HUDEP-2 (cell line): ENCODE data around the gene RHBDD1.

Source experiments
- DNase-seq, 76 experiments: peaks; one replicate each; lab custom pipeline; 2025; ENCODE audit not compliant: unreplicated experiment in 76 of 76; lab: John Stamatoyannopoulos, UW

Gene RHBDD1

GRCh38 chr2:227020416-227020815 lies 184.6 kb downstream of the RHBDD1 start:
- DNase-seq: no peak

GRCh38 chr2:227022608-227023007 lies 186.8 kb downstream of the RHBDD1 start:
- no peak for DNase-seq

GRCh38 chr2:227025510-227025909 lies 189.7 kb downstream of the RHBDD1 start:
- no peak for DNase-seq

- DNase-seq: no peak
These were observed 193.7 kb downstream of the RHBDD1 start for GRCh38 chr2:227029426-227030105.

GRCh38 chr2:227030789-227031188 lies 194.9 kb downstream of the RHBDD1 start:
- no peak for DNase-seq

GRCh38 chr2:227031379-227031778 lies 195.5 kb downstream of the RHBDD1 start:
- DNase-seq: peak in 23 of 76 experiments; percentile 2 to 53 (median 18)

- peak in 34 of 76 experiments; percentile 2 to 45 (median 12) for DNase-seq
These were observed 197.8 kb downstream of the RHBDD1 start for GRCh38 chr2:227033471-227034148.

- no peak for DNase-seq
These were observed 200.0 kb downstream of the RHBDD1 start for GRCh38 chr2:227035711-227036367.

- no peak for DNase-seq
These were observed 200.7 kb downstream of the RHBDD1 start for GRCh38 chr2:227036527-227036926.

GRCh38 chr2:227038550-227039189 lies 202.8 kb downstream of the RHBDD1 start:
- DNase-seq: no peak

- no peak for DNase-seq
These were observed 208.1 kb downstream of the RHBDD1 start for GRCh38 chr2:227043981-227044380.
